OCI-LY3 (cell line): ENCODE results near the gene SFXN5.

Experiments used
- H2AFZ ChIP-seq: fragments of 200-600, 300-600 bp; shearing (Covaris generic); 2 replicates; pipeline ENCODE4 v1.6.0; 2014; ENCODE audit warnings: antibody characterized with exemption, low read depth, low read length
- H3K27ac ChIP-seq: fragments of 200-600, 300-600 bp; sonication (generic); 2 replicates; pipeline ENCODE4 v1.5.1; 2014; ENCODE audit warnings: mild to moderate bottlenecking, low read length, moderate library complexity, mixed read lengths
- H3K27me3 ChIP-seq: fragments of 200-600, 300-600 bp; sonication (generic); 2 replicates; pipeline ENCODE4 v1.6.1; 2014; ENCODE audit warnings: low read depth, low read length, mixed read lengths
- H3K36me3 ChIP-seq: fragments of 200-600, 300-600 bp; sonication (generic); replicated peaks from 2 replicates; pipeline ENCODE3; 2014; ENCODE audit warnings: low read depth, low read length, mixed read lengths
- H3K4me1 ChIP-seq: fragments of 300-600, 200-600 bp; sonication (generic); 2 replicates; pipeline ENCODE4 v1.6.1; 2014; ENCODE audit warnings: low read length, mixed read lengths
- H3K4me2 ChIP-seq: fragments of 200-600, 300-600 bp; sonication (generic); 2 replicates; pipeline ENCODE4 v1.6.1; 2014; ENCODE audit warnings: low read length, mixed read lengths
- H3K4me3 ChIP-seq: fragments of 300-600, 200-600 bp; sonication (generic); 2 replicates; pipeline ENCODE4 v1.5.1; 2014; ENCODE audit warnings: antibody characterized with exemption, mild to moderate bottlenecking, low read length, moderate library complexity
- H3K79me2 ChIP-seq: fragments of 300-600, 200-600 bp; shearing (Covaris generic); 2 replicates; pipeline ENCODE4 v1.6.1; 2014; ENCODE audit warnings: mild to moderate bottlenecking, low read length, mixed read lengths
- H3K9ac ChIP-seq: fragments of 300-600, 200-600 bp; shearing (Covaris generic); 2 replicates; pipeline ENCODE4 v1.6.0; 2014; ENCODE audit warnings: mild to moderate bottlenecking, low read length, moderate library complexity
- H3K9me3 ChIP-seq: fragments of 200-600, 300-600 bp; shearing (Covaris generic); 2 replicates; pipeline ENCODE4 v1.6.1; 2014; ENCODE audit warnings: low read length, mixed read lengths; ENCODE audit not compliant: insufficient read depth
- H4K20me1 ChIP-seq: fragments of 200-600, 300-600 bp; sonication (generic); 2 replicates; pipeline ENCODE4 v1.6.1; 2016; ENCODE audit warnings: low read length, mixed read lengths; ENCODE audit not compliant: insufficient read depth
- EZH2phosphoT487 ChIP-seq: fragments of 200-600 bp; shearing (Covaris generic); IDR thresholded peaks from 2 replicates; pipeline ENCODE4 v1.6.1; 2018; ENCODE audit warnings: antibody characterized with exemption, mixed run types, low read depth
- TF ChIP-seq, protein P1 (sequence below): fragments of 200-600, 300-600 bp; sonication (generic); IDR thresholded peaks from 2 replicates; pipeline ENCODE4 v1.5.1; 2014; ENCODE audit warnings: antibody characterized with exemption, low read length, low read depth

Gene SFXN5

GRCh38 chr2:72893594-72894319, 177.8 kb downstream of the SFXN5 start:
- TF ChIP-seq EZH2phosphoT487: no peak
- TF ChIP-seq, protein P1, sequence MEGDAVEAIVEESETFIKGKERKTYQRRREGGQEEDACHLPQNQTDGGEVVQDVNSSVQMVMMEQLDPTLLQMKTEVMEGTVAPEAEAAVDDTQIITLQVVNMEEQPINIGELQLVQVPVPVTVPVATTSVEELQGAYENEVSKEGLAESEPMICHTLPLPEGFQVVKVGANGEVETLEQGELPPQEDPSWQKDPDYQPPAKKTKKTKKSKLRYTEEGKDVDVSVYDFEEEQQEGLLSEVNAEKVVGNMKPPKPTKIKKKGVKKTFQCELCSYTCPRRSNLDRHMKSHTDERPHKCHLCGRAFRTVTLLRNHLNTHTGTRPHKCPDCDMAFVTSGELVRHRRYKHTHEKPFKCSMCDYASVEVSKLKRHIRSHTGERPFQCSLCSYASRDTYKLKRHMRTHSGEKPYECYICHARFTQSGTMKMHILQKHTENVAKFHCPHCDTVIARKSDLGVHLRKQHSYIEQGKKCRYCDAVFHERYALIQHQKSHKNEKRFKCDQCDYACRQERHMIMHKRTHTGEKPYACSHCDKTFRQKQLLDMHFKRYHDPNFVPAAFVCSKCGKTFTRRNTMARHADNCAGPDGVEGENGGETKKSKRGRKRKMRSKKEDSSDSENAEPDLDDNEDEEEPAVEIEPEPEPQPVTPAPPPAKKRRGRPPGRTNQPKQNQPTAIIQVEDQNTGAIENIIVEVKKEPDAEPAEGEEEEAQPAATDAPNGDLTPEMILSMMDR: peak; percentile 83
- H3K4me3 ChIP-seq: no peak overlapping the region
- H2AFZ ChIP-seq: peak overlapping the region; percentile 13; the same call in 1 of the 2 replicates
- H3K79me2 ChIP-seq: no peaks in the 10 kb centered on the region
- peaks cover 31% of the 10 kb centered on the region for H3K4me1 ChIP-seq
- H3K4me2 ChIP-seq: peak overlapping the region; percentile 10; the same call in 1 of the 2 replicates
- peak overlapping the region; percentile 6; the same call in 1 of the 2 replicates for H3K9ac ChIP-seq
- no peaks in the 10 kb centered on the region for H3K9me3 ChIP-seq
- H3K36me3 ChIP-seq: peaks cover 9% of the 10 kb centered on the region
- no peaks in the 10 kb centered on the region for H4K20me1 ChIP-seq
- 0 out of 2 replicates have a peak overlapping the region, but pooled peaks have one; percentile 0 for H3K27ac ChIP-seq
- H3K27me3 ChIP-seq: no peaks in the 10 kb centered on the region

DNA sequence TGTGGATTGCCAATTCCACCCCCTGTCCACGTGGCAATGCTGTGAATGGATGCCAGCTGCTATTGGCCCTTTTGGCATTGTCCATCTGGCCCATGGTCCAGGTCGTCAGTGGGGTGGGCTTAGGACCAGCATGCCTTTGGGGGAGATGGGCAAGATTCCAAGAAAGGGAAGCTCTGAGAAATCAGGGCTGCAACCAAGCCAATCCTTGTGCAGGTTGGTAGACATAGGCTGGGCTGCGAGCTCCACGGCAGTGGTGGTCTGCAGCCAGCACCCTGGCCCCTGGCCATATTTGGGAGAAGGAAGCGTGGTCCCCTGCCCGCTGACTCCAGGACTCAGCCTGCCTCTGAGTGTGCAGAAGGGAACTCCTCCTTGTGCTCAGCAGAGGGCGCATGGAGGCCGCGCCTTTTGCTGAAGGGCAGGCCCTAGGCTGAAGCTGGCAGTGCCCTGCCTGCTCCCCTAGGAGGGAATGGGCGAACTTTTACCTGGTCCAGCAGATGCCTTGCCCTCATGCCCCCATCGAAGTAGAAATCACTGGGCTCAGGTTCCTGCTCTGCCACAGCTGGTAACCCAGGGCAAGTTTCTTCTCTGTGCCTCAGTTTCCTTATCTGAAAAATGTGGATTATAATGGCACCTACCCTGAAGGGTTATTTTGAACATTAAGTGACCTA, 178.9 kb downstream of the SFXN5 start:
- Histone ChIP-seq H3K79me2 (peaks cover 7% of the 10 kb centered on the region), H4K20me1 (0 out of 2 replicates have a peak, but pooled peaks cover 7% of the 10 kb centered on the region), H3K27ac (no peak overlapping the region), H3K4me2 (no peak overlapping the region), H3K36me3 (peaks cover 9% of the 10 kb centered on the region), H3K4me3 (no peak overlapping the region), H3K9ac (no peak overlapping the region), H3K27me3 (no peaks in the 10 kb centered on the region), H3K9me3 (no peaks in the 10 kb centered on the region), H3K4me1 (peaks cover 39% of the 10 kb centered on the region), H2AFZ (no peak overlapping the region)
- TF ChIP-seq EZH2phosphoT487: no peak
- TF ChIP-seq, protein P1: peak; percentile 83
